Omental fat pad (tissue), 4 donors: Measurements from ENCODE around the gene PIGR. TPM values are rescaled to one million over a fixed set of nuclear protein-coding genes. Genes with fewer than 3 reads are reported as not detected.

Source experiments
- ATAC-seq: fragments of 150-250 bp; one replicate; pipeline ENCODE4 v1.9.1; 2016; ENCODE audit warnings: mild to moderate bottlenecking, moderate library complexity; ENCODE audit not compliant: low FRiP score
- DNase-seq: peaks from one replicate; pipeline ENCODE4 v3.0.0-alpha.2; 2019; ENCODE audit warnings: low spot score
- total RNA-seq, 4 donors: library from RNA; depleted of rRNA; stranded (reverse); fragments of >200 nt; gene quantifications; one replicate each; pipeline ENCODE4 v1.1.0, GENCODE V29; 2016
- TF ChIP-seq, protein P1 (sequence below), 3 donors: fragments of 450-650 bp; IDR thresholded peaks; one replicate each; pipeline ENCODE4 v1.5.1; 2016 to 2017; ENCODE audit warnings: antibody characterized with exemption in 3 of 3, mild to moderate bottlenecking in 3 of 3, moderate library complexity in 2 of 3

PIGR gene
- total RNA-seq, 4 donors from 2014 or later = 0.24 to 0.44 TPM; not detected in 2

DNA sequence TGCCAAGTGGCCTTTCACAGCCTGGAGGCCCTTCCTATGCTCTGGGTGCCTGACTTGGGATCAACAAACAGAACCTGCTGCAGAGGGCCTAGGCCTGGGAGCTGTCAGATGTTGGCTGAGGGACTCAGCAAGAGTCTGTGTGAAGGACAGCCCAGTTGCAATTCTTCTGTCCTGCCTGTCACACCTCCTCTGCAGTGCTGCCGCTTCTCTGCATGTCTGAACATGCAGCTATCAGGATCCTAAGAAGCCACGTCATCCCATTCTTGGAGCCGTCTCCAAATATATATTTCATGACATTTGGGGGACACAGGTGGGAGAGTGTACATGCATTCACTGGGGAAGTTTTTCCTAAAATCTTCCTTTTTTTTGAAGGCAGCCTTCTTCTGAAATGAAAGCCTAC lies 15.4 kb upstream of the PIGR start:
- TF ChIP-seq, protein P1, sequence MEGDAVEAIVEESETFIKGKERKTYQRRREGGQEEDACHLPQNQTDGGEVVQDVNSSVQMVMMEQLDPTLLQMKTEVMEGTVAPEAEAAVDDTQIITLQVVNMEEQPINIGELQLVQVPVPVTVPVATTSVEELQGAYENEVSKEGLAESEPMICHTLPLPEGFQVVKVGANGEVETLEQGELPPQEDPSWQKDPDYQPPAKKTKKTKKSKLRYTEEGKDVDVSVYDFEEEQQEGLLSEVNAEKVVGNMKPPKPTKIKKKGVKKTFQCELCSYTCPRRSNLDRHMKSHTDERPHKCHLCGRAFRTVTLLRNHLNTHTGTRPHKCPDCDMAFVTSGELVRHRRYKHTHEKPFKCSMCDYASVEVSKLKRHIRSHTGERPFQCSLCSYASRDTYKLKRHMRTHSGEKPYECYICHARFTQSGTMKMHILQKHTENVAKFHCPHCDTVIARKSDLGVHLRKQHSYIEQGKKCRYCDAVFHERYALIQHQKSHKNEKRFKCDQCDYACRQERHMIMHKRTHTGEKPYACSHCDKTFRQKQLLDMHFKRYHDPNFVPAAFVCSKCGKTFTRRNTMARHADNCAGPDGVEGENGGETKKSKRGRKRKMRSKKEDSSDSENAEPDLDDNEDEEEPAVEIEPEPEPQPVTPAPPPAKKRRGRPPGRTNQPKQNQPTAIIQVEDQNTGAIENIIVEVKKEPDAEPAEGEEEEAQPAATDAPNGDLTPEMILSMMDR (IDR thresholded peaks at IDR 0.05) = no peak
- DNase-seq = no peak
- no peak for ATAC-seq

DNA sequence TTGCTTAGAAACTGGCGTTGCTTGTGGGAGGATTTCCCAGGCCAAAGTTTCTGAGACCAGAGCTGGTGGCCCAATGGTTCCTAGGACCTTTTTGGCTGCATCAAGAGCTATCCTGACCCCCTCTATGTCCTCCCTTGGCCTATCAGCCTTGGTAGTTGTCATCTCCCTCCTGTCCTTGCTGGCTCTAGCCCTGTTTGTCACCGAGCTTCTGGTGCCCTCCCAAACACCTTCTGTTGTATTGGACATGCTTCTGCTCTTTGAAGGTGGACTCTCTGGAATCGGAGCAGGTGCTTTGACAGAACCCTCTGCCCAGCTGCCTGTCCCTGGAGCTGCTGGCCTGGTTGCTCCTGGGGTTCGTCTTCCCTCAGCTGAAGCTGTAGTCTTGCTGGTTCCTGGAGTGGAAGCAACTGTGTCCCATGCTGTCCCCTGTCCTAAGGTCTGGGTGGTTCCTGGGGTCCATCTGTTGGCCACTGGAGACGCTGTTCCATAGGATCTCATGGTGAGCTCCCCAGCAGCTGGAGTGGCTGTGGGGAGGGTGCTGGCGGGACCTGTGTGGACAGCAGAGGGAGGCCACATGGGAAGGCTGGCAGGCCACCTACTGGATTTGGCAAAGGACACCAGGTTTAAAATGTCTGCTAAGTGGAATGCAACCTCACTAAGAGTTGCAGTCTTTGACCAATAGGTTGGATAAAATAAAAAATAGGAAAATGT lies 14.6 kb upstream of the PIGR start:
- TF ChIP-seq, protein P1 (IDR thresholded peaks at IDR 0.05) = no peak
- ATAC-seq (no peak), DNase-seq (no peak)

DNA sequence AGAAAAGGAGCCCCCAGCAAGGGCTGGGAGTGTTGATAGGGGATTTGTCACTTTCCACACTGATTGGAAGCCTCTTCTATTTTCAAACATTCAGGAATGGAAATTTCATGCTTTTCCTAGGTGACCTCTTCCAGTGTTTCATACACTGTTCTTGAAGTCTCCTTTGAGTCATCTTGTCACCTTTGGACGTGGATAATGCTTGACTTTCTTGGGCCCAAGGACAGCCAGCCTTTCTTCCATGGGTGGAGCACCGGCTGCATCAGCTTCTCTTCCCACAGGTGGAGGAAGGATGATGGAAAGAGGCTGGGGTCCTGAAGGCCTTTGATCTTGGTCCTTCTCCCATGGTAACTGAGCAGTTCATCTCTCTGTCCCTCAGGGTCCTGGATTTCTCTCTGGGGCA lies 11.9 kb upstream of the PIGR start:
- ATAC-seq (no peak), DNase-seq (no peak)
- TF ChIP-seq, protein P1 (IDR thresholded peaks at IDR 0.05) = no peak

DNA sequence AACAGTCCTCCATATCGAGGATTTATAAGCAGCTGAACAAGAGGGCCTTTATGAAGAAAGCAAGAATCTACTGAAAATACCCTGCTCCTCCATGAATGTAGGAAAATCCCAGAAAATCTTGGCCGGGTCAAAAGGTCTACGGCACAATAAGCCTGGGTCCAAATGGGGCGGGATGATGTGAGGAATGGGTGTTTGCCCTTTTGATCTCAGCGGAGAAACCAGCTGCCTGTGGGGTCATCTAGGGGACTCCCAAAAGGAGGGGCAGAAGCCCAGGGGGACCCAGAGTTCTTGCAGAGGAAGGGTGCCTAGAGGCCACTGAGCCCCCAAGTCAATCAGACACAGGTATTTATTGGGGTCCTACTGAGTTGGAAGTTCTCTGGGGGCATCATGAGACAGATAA lies 11.4 kb upstream of the PIGR start:
- no peak for DNase-seq
- TF ChIP-seq, protein P1 (IDR thresholded peaks at IDR 0.05) = no peak
- no peak for ATAC-seq

DNA sequence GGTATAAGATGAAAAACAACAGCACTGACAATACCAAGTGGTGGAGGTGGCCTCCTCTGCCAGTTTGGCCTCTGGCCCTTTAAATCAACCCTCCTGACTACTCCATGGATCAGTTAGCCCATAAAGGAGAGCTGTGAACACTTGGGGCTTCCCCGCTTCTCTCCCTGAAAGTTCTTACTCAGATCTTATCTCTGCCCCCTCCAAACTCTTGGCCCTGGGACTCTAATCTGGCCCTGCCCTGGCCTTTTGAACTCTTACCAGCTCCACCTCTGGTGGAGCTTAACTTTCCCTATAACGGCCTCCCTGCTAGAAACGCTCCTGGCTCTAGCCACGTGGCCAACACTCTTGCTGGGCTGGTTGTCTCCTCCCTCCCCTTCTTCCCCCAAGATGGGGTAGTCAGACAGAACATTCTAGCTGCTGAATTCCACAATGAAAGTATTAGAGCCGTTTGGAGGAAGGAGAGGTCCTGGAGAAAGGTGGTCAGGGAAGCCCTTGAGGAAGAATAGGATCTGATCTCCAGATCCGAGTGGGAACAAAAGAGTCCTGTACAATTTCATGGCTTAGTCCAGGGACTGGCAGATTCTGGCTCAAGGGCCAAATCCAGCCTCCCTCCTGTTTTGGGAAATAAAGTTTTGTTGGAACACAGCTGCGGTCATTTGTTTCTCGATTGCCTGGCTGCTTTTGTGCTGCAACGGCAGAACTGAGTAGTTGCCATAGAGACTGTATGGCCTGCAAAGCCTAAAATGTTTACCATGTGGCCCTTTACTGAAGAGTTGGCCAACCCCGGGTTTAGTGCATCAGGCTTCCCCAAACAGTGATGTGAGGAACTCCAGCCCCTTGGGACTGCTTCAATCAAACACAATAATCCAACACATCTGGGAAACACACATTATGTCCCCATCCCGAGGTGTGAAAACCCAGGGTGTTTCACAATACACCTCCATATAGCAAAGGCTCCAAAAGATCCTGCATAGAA lies 9.5 kb upstream of the PIGR start:
- TF ChIP-seq, protein P1 (IDR thresholded peaks at IDR 0.05) = no peak

DNA sequence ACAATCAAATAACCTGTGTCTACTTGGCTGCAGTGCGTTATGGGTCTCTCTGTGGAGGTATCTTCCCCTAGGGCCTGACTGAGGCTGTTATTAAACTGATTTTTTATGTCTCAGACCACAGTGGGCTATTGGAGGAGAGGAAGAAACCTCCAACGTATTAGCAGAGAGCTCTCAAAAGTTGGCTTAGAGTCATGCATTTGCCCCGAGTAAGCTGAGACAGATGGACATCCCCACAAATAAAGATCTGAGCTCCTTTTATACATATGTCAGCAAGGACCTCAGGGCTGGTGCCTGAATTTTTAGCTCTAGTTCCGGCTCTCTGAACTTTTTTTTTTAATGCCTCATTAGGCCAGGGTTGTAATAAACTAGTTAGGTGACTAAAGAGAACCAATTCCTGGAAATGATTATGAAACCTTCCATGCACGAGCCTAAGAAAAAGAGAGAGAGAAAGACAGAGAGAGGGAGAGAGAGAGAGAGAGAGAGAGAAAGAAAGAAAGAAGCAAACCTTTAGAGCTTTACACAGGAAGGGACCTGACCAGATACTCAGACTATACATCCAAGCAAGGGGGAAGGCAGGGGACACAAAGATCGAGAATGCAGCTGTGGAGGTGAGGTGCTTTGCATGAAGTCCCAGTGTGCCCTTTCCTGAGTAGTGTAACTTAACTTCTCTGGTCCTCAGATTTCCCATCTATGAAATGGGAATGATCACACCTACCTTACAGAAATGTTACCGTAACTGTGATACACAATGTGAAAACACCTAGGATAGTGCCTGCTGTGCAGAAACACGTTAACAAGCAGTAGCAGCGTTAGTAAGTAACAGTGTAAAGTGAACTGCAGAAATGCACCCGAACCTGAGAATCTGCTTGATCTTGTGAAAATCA lies 8.4 kb upstream of the PIGR start:
- no peak for DNase-seq
- TF ChIP-seq, protein P1 (IDR thresholded peaks at IDR 0.05) = no peak
- ATAC-seq = no peak

More for the DNA sequence above, 9.5 kb upstream of the PIGR start:
- DNase-seq (no peak), ATAC-seq (no peak)
